ENCODE results near the gene HNRNPCL1.
"Not testable (repeated sequence)": the region's sequence is repeated elsewhere in the genome, so short reads cannot be mapped to it uniquely, and the experiment has no call there.

GRCh38 chr1:12898170-12898569 is 49.6 kb upstream of the HNRNPCL1 start, which contains the start of gene PRAMEF10:
- TF ChIP-seq CTCF, POLR2A (IDR thresholded peaks at IDR 0.05): not testable (repeated sequence)
